Sigmoid colon (tissue), 7 donors: ENCODE measurements around the gene H6PD. TPM values are rescaled to one million over a fixed set of nuclear protein-coding genes. Genes with fewer than 3 reads are reported as not detected.

Source experiments
- DNase-seq: peaks from one replicate; pipeline ENCODE4 v3.0.0-alpha.2; 2019
- H3K27ac ChIP-seq, 4 donors: fragments of 200-600 bp; sonication (generic); one replicate each; pipeline ENCODE4 v1.5.1; 2016 to 2019; ENCODE audit warnings: mild to moderate bottlenecking in 1 of 4
- H3K27me3 ChIP-seq, 3 donors: fragments of 200-600 bp; sonication (generic); one replicate each; pipeline ENCODE4 v1.5.1; 2019; ENCODE audit warnings: mild to moderate bottlenecking in 1 of 3
- H3K36me3 ChIP-seq, 4 donors: fragments of 200-600 bp; sonication (generic); one replicate each; pipeline ENCODE4 v1.5.1; 2016 to 2019
- H3K4me1 ChIP-seq, 4 donors: fragments of 200-600 bp; sonication (generic); one replicate each; pipeline ENCODE4 v1.5.1; 2017 to 2019
- H3K4me3 ChIP-seq, 4 donors: fragments of 200-600 bp; sonication (generic); one replicate each; pipeline ENCODE4 v1.5.1; 2017 to 2019; ENCODE audit warnings: mild to moderate bottlenecking in 2 of 4, moderate library complexity in 1 of 4
- H3K9me3 ChIP-seq, 4 donors: fragments of 200-600 bp in 3 of 4; sonication (generic) in 3 of 4; one replicate each; pipeline versions ENCODE4 v1.5.1 to v1.6.1; 2013 to 2019
- EP300 ChIP-seq, 4 donors: sonication (generic); formaldehyde crosslinking; IDR thresholded peaks; one replicate each; pipeline ENCODE4 v1.6.1; 2017; ENCODE audit warnings: antibody characterized with exemption in 4 of 4
- POLR2A ChIP-seq, 2 donors: fragments of 450-650 bp; IDR thresholded peaks; one replicate each; pipeline ENCODE4 v1.6.1; 2016; ENCODE audit warnings: antibody characterized with exemption in 2 of 2, mild to moderate bottlenecking in 2 of 2, moderate library complexity in 2 of 2
- POLR2AphosphoS5 ChIP-seq, 4 donors: sonication (generic); formaldehyde crosslinking; IDR thresholded peaks; one replicate each; pipeline ENCODE4 v1.6.1; 2017; ENCODE audit warnings: antibody characterized with exemption in 4 of 4
- WGBS, 2 donors: extraction: QIAGEN DNeasy Blood & Tissue Kit; methylation state at CpG; one replicate each; pipeline ENCODE4 v1.1.7; 2013; 5-methylcytosine and 5-hydroxymethylcytosine counted together
- intact Hi-C: fragments of 100-400 bp; cut with DNase I; formaldehyde crosslinking; loops from one replicate; pipeline ENCODE4 v1.15.1; 2023
- polyA plus RNA-seq, 3 donors: library from polyadenylated mRNA; stranded (reverse); fragments of 200-250 nt; gene quantifications; one replicate each; pipeline ENCODE4 v1.2.3, GENCODE V29; 2013
- total RNA-seq, 4 donors: library from RNA; depleted of rRNA; stranded (reverse); fragments of >200 nt; gene quantifications; one replicate each; pipeline ENCODE4 v1.1.0, GENCODE V29; 2016
- TF ChIP-seq, protein P1 (sequence below), 4 experiments: fragments of 450-650 bp in 3 of 4; fragments of 200-600 bp in 1 of 4; IDR thresholded peaks; one replicate each; pipeline ENCODE4 v1.5.1; 2016 to 2019; ENCODE audit warnings: antibody characterized with exemption in 4 of 4, mild to moderate bottlenecking in 3 of 4, moderate library complexity in 2 of 4
- donor health status: healthy with polysubstance abuse.
- donor health status: Bipolar disorder and iron deficiency.
- donor health status: healthy.

The H6PD gene, protein sequence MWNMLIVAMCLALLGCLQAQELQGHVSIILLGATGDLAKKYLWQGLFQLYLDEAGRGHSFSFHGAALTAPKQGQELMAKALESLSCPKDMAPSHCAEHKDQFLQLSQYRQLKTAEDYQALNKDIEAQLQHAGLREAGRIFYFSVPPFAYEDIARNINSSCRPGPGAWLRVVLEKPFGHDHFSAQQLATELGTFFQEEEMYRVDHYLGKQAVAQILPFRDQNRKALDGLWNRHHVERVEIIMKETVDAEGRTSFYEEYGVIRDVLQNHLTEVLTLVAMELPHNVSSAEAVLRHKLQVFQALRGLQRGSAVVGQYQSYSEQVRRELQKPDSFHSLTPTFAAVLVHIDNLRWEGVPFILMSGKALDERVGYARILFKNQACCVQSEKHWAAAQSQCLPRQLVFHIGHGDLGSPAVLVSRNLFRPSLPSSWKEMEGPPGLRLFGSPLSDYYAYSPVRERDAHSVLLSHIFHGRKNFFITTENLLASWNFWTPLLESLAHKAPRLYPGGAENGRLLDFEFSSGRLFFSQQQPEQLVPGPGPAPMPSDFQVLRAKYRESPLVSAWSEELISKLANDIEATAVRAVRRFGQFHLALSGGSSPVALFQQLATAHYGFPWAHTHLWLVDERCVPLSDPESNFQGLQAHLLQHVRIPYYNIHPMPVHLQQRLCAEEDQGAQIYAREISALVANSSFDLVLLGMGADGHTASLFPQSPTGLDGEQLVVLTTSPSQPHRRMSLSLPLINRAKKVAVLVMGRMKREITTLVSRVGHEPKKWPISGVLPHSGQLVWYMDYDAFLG
- total RNA-seq: 10 to 100 TPM; 21.6 to 34.3 (median 25.0) TPM
- 10 to 100 TPM in 1 of 3 donors, 1 to 10 TPM in 2; 2.8 to 25.9 (median 3.0) TPM for polyA plus RNA-seq

DNA sequence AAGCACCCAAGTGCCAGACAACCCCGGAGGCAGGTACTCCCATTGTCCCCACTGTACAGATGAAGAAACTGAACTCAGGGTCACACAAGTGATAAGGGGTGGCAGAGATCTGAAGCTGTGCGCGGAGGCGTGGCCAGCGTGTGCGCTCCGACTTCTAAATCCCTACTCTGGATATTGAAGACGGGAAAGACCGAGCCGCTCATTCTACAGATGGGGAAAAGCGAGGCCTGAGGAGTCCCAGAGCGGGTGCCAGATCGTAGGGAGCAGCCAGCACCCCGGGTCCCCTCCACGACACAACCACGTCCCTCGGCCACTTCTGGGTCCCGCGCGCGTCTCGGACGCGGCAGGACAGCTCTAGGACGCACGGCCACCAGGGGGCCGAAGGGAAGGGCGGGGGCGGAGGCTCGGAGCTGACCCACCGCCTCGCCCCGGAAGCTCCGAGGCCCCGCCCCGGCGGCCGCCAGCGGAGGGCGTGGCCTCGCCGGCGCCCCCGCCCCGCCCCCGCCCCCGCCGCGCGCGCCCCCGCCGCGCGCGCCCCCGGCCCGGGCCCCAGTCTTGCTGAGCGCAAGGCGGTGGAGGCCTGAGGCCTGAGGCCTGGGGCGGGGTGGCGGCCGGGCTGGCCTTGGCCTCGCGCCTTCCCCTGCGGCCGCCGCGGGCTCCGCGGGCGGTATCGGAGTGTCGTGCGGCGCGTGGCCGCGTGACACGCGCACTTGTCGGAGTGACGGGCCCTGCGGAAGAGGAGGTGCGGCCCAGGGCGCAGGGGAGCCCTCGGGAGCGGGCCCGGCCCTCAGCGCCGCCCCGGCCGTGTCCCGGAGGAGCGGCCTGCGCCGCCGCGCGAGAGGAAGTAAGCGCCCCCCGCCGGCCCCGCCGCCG is at the start of gene H6PD:
H6PD (plus strand) TSS at position 552 of the 873 bp plus-strand sequence. CDS start 10,161 bp downstream, outside the sequence.
- 1% methylated on average over 106 of the region's 106 CpGs for WGBS, 2 donors
- intact Hi-C loops: no loop called here
- Histone ChIP-seq H3K27me3 (no peaks in the 10 kb centered on the region), H3K36me3 (no peaks in the 10 kb centered on the region), H3K4me3 (peak within 1 kb of the TSS; percentile 61 to 77 (median 70)), H3K27ac (peak within 1 kb of the TSS; percentile 89 to 99 (median 91)), H3K4me1 (peaks cover 2 to 54% (median 39%) of the 10 kb centered on the region in 4 donors), H3K9me3 (no peaks in the 10 kb centered on the region)
- TF ChIP-seq EP300 (IDR thresholded peaks at IDR 0.05): no peak
- TF ChIP-seq, protein P1, sequence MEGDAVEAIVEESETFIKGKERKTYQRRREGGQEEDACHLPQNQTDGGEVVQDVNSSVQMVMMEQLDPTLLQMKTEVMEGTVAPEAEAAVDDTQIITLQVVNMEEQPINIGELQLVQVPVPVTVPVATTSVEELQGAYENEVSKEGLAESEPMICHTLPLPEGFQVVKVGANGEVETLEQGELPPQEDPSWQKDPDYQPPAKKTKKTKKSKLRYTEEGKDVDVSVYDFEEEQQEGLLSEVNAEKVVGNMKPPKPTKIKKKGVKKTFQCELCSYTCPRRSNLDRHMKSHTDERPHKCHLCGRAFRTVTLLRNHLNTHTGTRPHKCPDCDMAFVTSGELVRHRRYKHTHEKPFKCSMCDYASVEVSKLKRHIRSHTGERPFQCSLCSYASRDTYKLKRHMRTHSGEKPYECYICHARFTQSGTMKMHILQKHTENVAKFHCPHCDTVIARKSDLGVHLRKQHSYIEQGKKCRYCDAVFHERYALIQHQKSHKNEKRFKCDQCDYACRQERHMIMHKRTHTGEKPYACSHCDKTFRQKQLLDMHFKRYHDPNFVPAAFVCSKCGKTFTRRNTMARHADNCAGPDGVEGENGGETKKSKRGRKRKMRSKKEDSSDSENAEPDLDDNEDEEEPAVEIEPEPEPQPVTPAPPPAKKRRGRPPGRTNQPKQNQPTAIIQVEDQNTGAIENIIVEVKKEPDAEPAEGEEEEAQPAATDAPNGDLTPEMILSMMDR (IDR thresholded peaks at IDR 0.05): peak; percentile 67 to 85 (median 75)
- TF ChIP-seq POLR2A (IDR thresholded peaks at IDR 0.05): peak in 1 of 2 donors; percentile 37
- peak; percentile 82 to 88 (median 86) for TF ChIP-seq POLR2AphosphoS5 (IDR thresholded peaks at IDR 0.05)
- DNase-seq: peak; percentile 92

DNA sequence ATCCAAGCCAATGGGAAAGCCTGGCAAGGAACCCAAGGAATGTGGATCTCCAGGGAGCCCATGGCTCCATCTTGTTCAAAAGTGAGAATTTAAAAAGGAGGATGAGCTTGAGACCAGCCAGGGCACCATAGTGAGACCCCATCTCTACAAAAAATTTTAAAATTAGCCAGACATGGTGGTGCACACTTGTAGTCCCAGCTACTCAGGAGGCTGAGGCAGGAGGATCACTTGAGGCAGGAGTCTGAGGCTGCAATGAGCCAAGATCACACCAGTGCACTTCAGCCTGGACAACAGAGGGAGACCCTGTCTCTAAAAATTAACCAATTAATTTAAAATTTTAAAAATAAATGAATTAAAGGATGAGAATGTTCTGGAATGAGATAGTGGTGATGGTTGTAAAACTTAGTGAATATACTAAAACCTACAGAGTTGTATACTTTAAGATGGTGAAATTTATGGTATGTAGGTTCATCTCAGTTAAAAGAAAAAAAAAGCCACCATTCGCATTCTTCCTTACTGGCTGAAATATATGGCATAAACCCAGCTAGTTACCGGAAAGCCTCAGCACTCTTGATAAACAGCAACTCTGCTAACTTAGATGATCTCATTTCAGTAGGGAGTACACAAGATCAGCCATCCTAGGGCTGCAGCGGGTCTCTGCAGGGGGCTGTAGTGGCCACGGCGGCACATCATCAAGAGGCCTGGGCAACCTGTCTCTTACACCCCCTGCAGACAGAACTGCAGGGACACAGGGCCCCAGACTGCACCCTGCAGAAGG is 48.3 kb upstream of the H6PD start:
- H3K36me3 ChIP-seq: no peaks in the 10 kb centered on the region
- no peak for DNase-seq
- TF ChIP-seq, protein P1 (IDR thresholded peaks at IDR 0.05): no peak
- TF ChIP-seq POLR2A (IDR thresholded peaks at IDR 0.05): no peak
- TF ChIP-seq POLR2AphosphoS5 (IDR thresholded peaks at IDR 0.05): no peak
- TF ChIP-seq EP300 (IDR thresholded peaks at IDR 0.05): no peak
- peaks cover 0 to 27% (median 25%) of the 10 kb centered on the region in 4 donors for H3K4me1 ChIP-seq
- 84 to 90% methylated on average over 5 of the region's 5 CpGs for WGBS, 2 donors
- H3K27me3 ChIP-seq: peaks cover 9 to 25% (median 20%) of the 10 kb centered on the region in 3 donors
- no peak overlapping the region for H3K27ac ChIP-seq
- no peaks in the 10 kb centered on the region for H3K9me3 ChIP-seq
- intact Hi-C loops: no loop called here
- no peak overlapping the region for H3K4me3 ChIP-seq

DNA sequence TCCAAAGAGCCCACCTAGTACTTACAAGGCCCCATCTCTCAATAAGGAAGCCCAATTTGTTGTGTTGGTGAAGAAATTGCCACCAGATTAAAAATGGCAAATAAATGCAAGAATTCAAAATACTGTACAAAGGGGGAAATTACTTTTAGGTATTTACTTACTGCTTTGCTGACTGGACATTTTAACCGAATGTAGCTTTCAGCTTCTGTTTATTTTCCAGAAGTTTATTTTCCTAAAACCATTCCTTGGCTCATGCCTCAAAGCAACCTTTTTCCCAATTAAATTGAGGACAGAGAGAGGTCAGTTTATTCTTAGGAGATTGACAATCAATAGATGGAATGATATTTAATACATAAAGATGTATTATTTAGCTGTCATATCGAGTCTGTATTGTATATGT is 47.6 kb upstream of the H6PD start:
- WGBS, 2 donors: 57 to 65% methylated on average over 2 of the region's 2 CpGs
- Histone ChIP-seq H3K27ac (no peak overlapping the region), H3K9me3 (no peaks in the 10 kb centered on the region), H3K27me3 (peaks cover 9 to 18% (median 17%) of the 10 kb centered on the region in 3 donors), H3K4me3 (no peak overlapping the region), H3K4me1 (peaks cover 0 to 20% (median 19%) of the 10 kb centered on the region in 4 donors), H3K36me3 (no peaks in the 10 kb centered on the region)
- TF ChIP-seq, protein P1 (IDR thresholded peaks at IDR 0.05): no peak
- no peak for TF ChIP-seq POLR2A (IDR thresholded peaks at IDR 0.05)
- no peak for TF ChIP-seq POLR2AphosphoS5 (IDR thresholded peaks at IDR 0.05)
- TF ChIP-seq EP300 (IDR thresholded peaks at IDR 0.05): no peak
- intact Hi-C loops: no loop called here
- no peak for DNase-seq

DNA sequence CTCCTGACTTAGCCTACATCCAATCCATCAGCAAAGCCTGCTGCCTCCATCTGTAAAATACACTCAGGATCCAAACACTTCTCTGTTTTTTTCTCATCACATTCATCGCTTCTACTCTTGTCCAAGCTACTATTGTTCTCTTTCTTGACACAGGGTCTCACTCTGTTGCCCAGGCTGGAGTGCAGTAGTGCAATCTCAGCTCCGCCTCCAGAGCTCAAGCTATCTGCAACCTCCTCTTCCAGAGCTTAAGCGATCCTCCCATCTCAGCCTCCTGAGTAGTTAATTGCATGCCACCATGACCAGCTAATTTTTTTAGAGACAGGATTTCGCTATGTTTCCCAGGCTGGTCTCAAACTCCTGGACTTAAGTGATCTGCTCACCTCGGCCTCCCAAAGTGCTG is 44.3 kb upstream of the H6PD start:
- H3K4me1 ChIP-seq: no peaks in the 10 kb centered on the region
- DNase-seq: no peak
- no peak for TF ChIP-seq EP300 (IDR thresholded peaks at IDR 0.05)
- TF ChIP-seq POLR2A (IDR thresholded peaks at IDR 0.05): no peak
- no peak for TF ChIP-seq POLR2AphosphoS5 (IDR thresholded peaks at IDR 0.05)
- TF ChIP-seq, protein P1 (IDR thresholded peaks at IDR 0.05): no peak
- WGBS, 2 donors: 93 to 94% methylated on average over 5 of the region's 5 CpGs
- no peaks in the 10 kb centered on the region for H3K9me3 ChIP-seq
- H3K36me3 ChIP-seq: no peaks in the 10 kb centered on the region
- H3K4me3 ChIP-seq: no peak overlapping the region
- intact Hi-C loops: loop anchor here (10.0 kb wide), 1 partner anchor 275 kb away; no protein-coding TSS in a partner anchor
- no peak overlapping the region for H3K27ac ChIP-seq
- H3K27me3 ChIP-seq: no peaks in the 10 kb centered on the region
